ENCODE data around the gene VWA8.
A peak's percentile ranks its signal among the peaks of the same experiment; 100 is the strongest.
"Not testable (repeated sequence)": the region's sequence is repeated elsewhere in the genome, so short reads cannot be mapped to it uniquely, and the experiment has no call there.

The VWA8 gene

GRCh38 chr13:41962994-41963393, 2.1 kb upstream of the VWA8 start:
- no peak for DNase-seq

GRCh38 chr13:41961466-41961760, 504 bp upstream of the VWA8 start:
- DNase-seq = no peak

GRCh38 chr13:41960211-41960636, 685 bp downstream of the VWA8 start:
- peak; percentile 2 for DNase-seq

GRCh38 chr13:41956272-41956671, 4.6 kb downstream of the VWA8 start:
- DNase-seq = no peak

- DNase-seq = no peak
Measured at GRCh38 chr13:41955605-41956004, 5.3 kb downstream of the VWA8 start.

- DNase-seq = no peak
Measured at GRCh38 chr13:41954226-41954625, 6.7 kb downstream of the VWA8 start.

- no peak for DNase-seq
Measured at GRCh38 chr13:41952749-41953148, 8.2 kb downstream of the VWA8 start.

GRCh38 chr13:41949104-41949503, 11.8 kb downstream of the VWA8 start:
- DNase-seq = not testable (repeated sequence)

GRCh38 chr13:41945926-41946325, 15.0 kb downstream of the VWA8 start:
- DNase-seq = no peak

GRCh38 chr13:41944635-41945397, 16.1 kb downstream of the VWA8 start:
- no peak for DNase-seq

- DNase-seq = no peak
Measured at GRCh38 chr13:41944229-41944628, 16.7 kb downstream of the VWA8 start.

GRCh38 chr13:41942462-41943094, 18.3 kb downstream of the VWA8 start:
- DNase-seq = no peak

GRCh38 chr13:41941174-41941573, 19.7 kb downstream of the VWA8 start:
- no peak for DNase-seq

- no peak for DNase-seq
Measured at GRCh38 chr13:41939398-41939797, 21.5 kb downstream of the VWA8 start.

- DNase-seq = no peak
Measured at GRCh38 chr13:41938918-41939317, 22.0 kb downstream of the VWA8 start.

- DNase-seq = no peak
Measured at GRCh38 chr13:41937388-41937787, 23.5 kb downstream of the VWA8 start.

- DNase-seq = no peak
Measured at GRCh38 chr13:41935501-41935900, 25.4 kb downstream of the VWA8 start.

- DNase-seq = no peak
Measured at GRCh38 chr13:41934994-41935393, 25.9 kb downstream of the VWA8 start.

- no peak for DNase-seq
Measured at GRCh38 chr13:41934120-41934519, 26.8 kb downstream of the VWA8 start.

GRCh38 chr13:41931337-41931736, 29.6 kb downstream of the VWA8 start:
- no peak for DNase-seq

GRCh38 chr13:41930154-41930553, 30.8 kb downstream of the VWA8 start:
- no peak for DNase-seq

GRCh38 chr13:41928323-41928722, 32.6 kb downstream of the VWA8 start:
- DNase-seq = no peak

GRCh38 chr13:41925014-41925413, 35.9 kb downstream of the VWA8 start:
- DNase-seq = no peak

GRCh38 chr13:41922894-41923293, 38.0 kb downstream of the VWA8 start:
- not testable (repeated sequence) for DNase-seq
